GM23338 (cell line): ENCODE measurements around the gene TLE6. TPM values are rescaled to one million over a fixed set of nuclear protein-coding genes. Genes with fewer than 3 reads are reported as not detected.

Source experiments
- ATAC-seq: fragments of 200-7000 bp; cut with Tn5 transposase; 3 replicates; pipeline ENCODE4 v1.9.1; 2020
- DNase-seq: peaks from one replicate; pipeline ENCODE4 v3.0.0-alpha.2; 2015; ENCODE audit warnings: low spot score
- H2AFZ ChIP-seq: fragments of 200-600 bp; sonication (generic); 2 replicates; pipeline ENCODE4 v1.8.0; 2016; ENCODE audit warnings: antibody characterized with exemption, mild to moderate bottlenecking, moderate library complexity
- H3F3A ChIP-seq: fragments of 200-600 bp; sonication (generic); replicated peaks from 2 replicates; pipeline ENCODE4 v1.8.0; 2017; ENCODE audit warnings: antibody characterized with exemption, mixed run types, low read depth
- H3K27ac ChIP-seq: fragments of 200-600 bp; sonication (generic); 2 replicates; pipeline ENCODE4 v1.6.1; 2016; ENCODE audit warnings: low read depth
- H3K27me3 ChIP-seq: fragments of 200-600 bp; sonication (generic); 2 replicates; pipeline ENCODE4 v1.8.0; 2016; ENCODE audit warnings: mild to moderate bottlenecking, mixed run types, moderate library complexity; ENCODE audit not compliant: insufficient read depth
- H3K36me3 ChIP-seq: fragments of 200-600 bp; sonication (generic); 2 replicates; pipeline ENCODE4 v1.8.0; 2016; ENCODE audit warnings: mild to moderate bottlenecking; ENCODE audit not compliant: insufficient read depth
- H3K4me1 ChIP-seq: fragments of 200-600 bp; sonication (generic); 2 replicates; pipeline ENCODE4 v1.8.0; 2016; ENCODE audit warnings: mild to moderate bottlenecking, moderate library complexity; ENCODE audit not compliant: insufficient read depth
- H3K4me2 ChIP-seq: fragments of 200-600 bp; sonication (generic); 2 replicates; pipeline ENCODE4 v1.7.1; 2017; ENCODE audit warnings: mixed run types
- H3K4me3 ChIP-seq: fragments of 200-600 bp; sonication (generic); 2 replicates; pipeline ENCODE4 v1.6.1; 2016; ENCODE audit warnings: mixed run types
- H3K79me2 ChIP-seq: fragments of 200-600 bp; sonication (generic); replicated peaks from 2 replicates; pipeline ENCODE4 v1.8.0; 2017; ENCODE audit warnings: mild to moderate bottlenecking; ENCODE audit not compliant: insufficient read depth
- H3K9me2 ChIP-seq: fragments of 200-600 bp; sonication (generic); 2 replicates; pipeline ENCODE4 v1.8.0; 2017; ENCODE audit not compliant: insufficient read depth
- H4K20me1 ChIP-seq: fragments of 200-600 bp; sonication (generic); replicated peaks from 2 replicates; pipeline ENCODE4 v1.8.0; 2017; ENCODE audit warnings: mild to moderate bottlenecking; ENCODE audit not compliant: insufficient read depth
- H3K27ac Mint-ChIP-seq: 2 replicates; pipeline ENCODE4 v1.8.0; 2020; ENCODE audit warnings: inconsistent platforms, mild to moderate bottlenecking, moderate library complexity, mixed read lengths
- H3K27me3 Mint-ChIP-seq: 3 replicates; pipeline ENCODE4 v1.8.0; 2022; ENCODE audit warnings: low read depth, mild to moderate bottlenecking, moderate library complexity, mixed read lengths, inconsistent platforms; ENCODE audit not compliant: insufficient read depth, poor library complexity
- H3K36me3 Mint-ChIP-seq: 3 replicates; pipeline ENCODE4 v1.8.0; 2021; ENCODE audit warnings: low read depth, mild to moderate bottlenecking, inconsistent platforms, moderate library complexity, mixed read lengths
- H3K4me1 Mint-ChIP-seq: 3 replicates; pipeline ENCODE4 v1.8.0; 2020; ENCODE audit warnings: mild to moderate bottlenecking, inconsistent platforms, mixed read lengths
- H3K4me3 Mint-ChIP-seq: 3 replicates; pipeline ENCODE4 v1.8.0; 2021; ENCODE audit warnings: moderate library complexity, mild to moderate bottlenecking, inconsistent platforms, mixed read lengths
- H3K9me3 Mint-ChIP-seq: 3 replicates; pipeline ENCODE4 v1.8.0; 2020; ENCODE audit warnings: moderate library complexity, mild to moderate bottlenecking, inconsistent platforms, mixed read lengths
- CREB1 ChIP-seq: fragments of 250-450 bp; sonication (Bioruptor Pico); IDR thresholded peaks from 2 replicates; pipeline ENCODE4 v1.5.0; 2020; ENCODE audit warnings: low read depth, mild to moderate bottlenecking, moderate library complexity
- EZH2 ChIP-seq: fragments of 200-600 bp; sonication (generic); IDR thresholded peaks from one replicate; pipeline ENCODE4 v1.8.0; 2017; ENCODE audit warnings: antibody characterized with exemption, mild to moderate bottlenecking, low read depth; ENCODE audit not compliant: unreplicated experiment
- JUNB ChIP-seq: IDR thresholded peaks from one replicate; pipeline ENCODE4 v1.6.1; 2016; ENCODE audit warnings: antibody characterized with exemption; ENCODE audit not compliant: unreplicated experiment
- STAT1 ChIP-seq: IDR thresholded peaks from one replicate; pipeline ENCODE4 v1.6.1; 2016; ENCODE audit warnings: antibody characterized with exemption; ENCODE audit not compliant: unreplicated experiment
- ZNF331 ChIP-seq: fragments of 250-450 bp; sonication (Bioruptor Pico); IDR thresholded peaks from 2 replicates; pipeline ENCODE4 v1.5.0; 2020; ENCODE audit warnings: low read depth, mild to moderate bottlenecking, moderate library complexity
- polyA plus RNA-seq: library from polyadenylated mRNA; unstranded; fragments of >200 nt; fragmentation: Nextera tagmentation; extraction: Ambion mirVana; gene quantifications from 2 replicates; pipeline ENCODE4 v1.2.1, GENCODE V29; 2016
- total RNA-seq: library from RNA; depleted of rRNA; stranded (reverse); fragments of >200 nt; shearing (Covaris generic); gene quantifications from 2 replicates; pipeline ENCODE4 v1.2.3, GENCODE V29; 2014
- TF ChIP-seq, protein P1 (sequence below): IDR thresholded peaks from 2 replicates; pipeline ENCODE4 v1.6.1; 2016; ENCODE audit warnings: antibody characterized with exemption
- TF ChIP-seq, protein P2 (sequence below): IDR thresholded peaks from one replicate; pipeline ENCODE4 v1.6.1; 2018; ENCODE audit warnings: antibody characterized with exemption; ENCODE audit not compliant: unreplicated experiment

TLE6 gene
- total and polyA plus RNA-seq, 2 experiments from 2014 or later = 2.4 TPM

DNA sequence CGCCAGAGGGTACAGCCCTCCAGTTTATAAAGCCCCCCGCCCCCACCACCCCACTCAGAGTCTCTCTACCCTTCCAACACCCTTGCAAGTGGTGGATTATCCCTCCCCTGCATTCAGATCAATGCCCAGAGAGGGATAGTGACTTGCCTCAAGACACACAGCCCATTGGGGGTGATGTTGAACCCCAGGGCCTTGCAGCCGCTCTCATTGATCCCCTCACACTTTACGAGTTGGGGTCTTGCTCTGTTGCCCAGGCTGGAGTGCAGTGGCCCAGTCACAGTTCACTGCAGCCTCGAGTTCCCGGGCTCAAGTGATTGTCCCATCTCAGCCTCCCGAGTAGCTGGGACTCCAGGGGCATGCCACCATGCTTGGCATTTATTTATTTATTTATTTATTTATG is 40.6 kb downstream of the TLE6 start:
- peaks cover 8% of the 10 kb centered on the region; the same call in 2 of the 3 replicates for H3K4me1 Mint-ChIP-seq
- Histone ChIP-seq H3K4me1 (no peaks in the 10 kb centered on the region), H3K36me3 (no peaks in the 10 kb centered on the region), H4K20me1 (no peaks in the 10 kb centered on the region), H3K4me3 (no peak overlapping the region), H2AFZ (no peak overlapping the region), H3K27ac (no peak overlapping the region), H3K9me2 (no peaks in the 10 kb centered on the region), H3K27me3 (no peaks in the 10 kb centered on the region), H3K4me2 (no peak overlapping the region), H3F3A (no peaks in the 10 kb centered on the region), H3K79me2 (no peaks in the 10 kb centered on the region)
- H3K27ac Mint-ChIP-seq = no peak overlapping the region
- ATAC-seq (no peak), DNase-seq (no peak)
- H3K36me3 Mint-ChIP-seq = no peaks in the 10 kb centered on the region
- no peaks in the 10 kb centered on the region for H3K9me3 Mint-ChIP-seq
- TF ChIP-seq, protein P1, sequence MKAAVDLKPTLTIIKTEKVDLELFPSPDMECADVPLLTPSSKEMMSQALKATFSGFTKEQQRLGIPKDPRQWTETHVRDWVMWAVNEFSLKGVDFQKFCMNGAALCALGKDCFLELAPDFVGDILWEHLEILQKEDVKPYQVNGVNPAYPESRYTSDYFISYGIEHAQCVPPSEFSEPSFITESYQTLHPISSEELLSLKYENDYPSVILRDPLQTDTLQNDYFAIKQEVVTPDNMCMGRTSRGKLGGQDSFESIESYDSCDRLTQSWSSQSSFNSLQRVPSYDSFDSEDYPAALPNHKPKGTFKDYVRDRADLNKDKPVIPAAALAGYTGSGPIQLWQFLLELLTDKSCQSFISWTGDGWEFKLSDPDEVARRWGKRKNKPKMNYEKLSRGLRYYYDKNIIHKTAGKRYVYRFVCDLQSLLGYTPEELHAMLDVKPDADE = no peak
- TF ChIP-seq ZNF331 (CRISPR knock-in tag) (no peak), JUNB (no peak)
- no peak overlapping the region for H3K4me3 Mint-ChIP-seq
- H3K27me3 Mint-ChIP-seq = peaks cover 23% of the 10 kb centered on the region

DNA sequence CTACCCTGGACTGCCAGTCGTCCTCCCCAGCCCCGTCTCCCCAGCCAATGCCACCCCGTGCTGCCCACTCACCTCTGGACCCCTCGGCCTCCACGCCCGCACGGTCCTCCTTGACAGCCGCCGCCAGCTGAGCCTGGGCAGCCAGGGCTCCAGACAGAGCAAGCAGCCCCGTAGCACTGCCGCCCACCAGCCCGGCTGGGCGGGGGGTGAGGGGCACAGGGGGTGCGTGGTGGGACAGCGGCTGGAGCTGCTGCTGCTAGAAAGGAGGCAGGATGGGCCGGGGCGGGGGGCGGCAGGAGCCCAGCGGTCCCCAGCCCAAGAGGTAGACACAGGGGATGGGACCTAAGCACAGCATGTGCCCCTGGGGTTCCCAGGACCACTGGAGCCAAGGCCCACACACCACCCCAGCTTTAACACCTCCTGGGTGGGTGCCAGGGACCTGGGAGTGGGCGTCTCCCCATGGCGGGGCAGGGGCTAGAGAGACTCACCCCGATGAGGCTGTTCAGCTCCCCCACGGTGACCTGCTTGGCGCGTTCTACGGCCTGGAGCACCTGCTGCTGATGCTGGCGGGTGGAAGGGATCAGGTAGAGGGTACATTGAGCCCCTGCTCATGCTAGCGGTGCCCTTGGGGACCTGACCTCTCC is 42.0 kb downstream of the TLE6 start:
- Mint-ChIP-seq H3K9me3 (no peaks in the 10 kb centered on the region), H3K4me3 (no peak overlapping the region), H3K27ac (no peak overlapping the region), H3K27me3 (peaks cover 23% of the 10 kb centered on the region), H3K4me1 (peaks cover 6% of the 10 kb centered on the region), H3K36me3 (no peaks in the 10 kb centered on the region)
- no peak for ATAC-seq
- Histone ChIP-seq H3K79me2 (no peaks in the 10 kb centered on the region), H3K27ac (no peak overlapping the region), H3K9me2 (no peaks in the 10 kb centered on the region), H3K27me3 (peaks cover 5% of the 10 kb centered on the region; the same call in 1 of the 2 replicates), H3K4me1 (peaks cover 3% of the 10 kb centered on the region; the same call in 1 of the 2 replicates), H4K20me1 (no peaks in the 10 kb centered on the region), H2AFZ (no peak overlapping the region), H3K36me3 (no peaks in the 10 kb centered on the region), H3K4me2 (no peak overlapping the region), H3K4me3 (no peak overlapping the region), H3F3A (no peaks in the 10 kb centered on the region)
- TF ChIP-seq STAT1 = no peak
- TF ChIP-seq, protein P2, sequence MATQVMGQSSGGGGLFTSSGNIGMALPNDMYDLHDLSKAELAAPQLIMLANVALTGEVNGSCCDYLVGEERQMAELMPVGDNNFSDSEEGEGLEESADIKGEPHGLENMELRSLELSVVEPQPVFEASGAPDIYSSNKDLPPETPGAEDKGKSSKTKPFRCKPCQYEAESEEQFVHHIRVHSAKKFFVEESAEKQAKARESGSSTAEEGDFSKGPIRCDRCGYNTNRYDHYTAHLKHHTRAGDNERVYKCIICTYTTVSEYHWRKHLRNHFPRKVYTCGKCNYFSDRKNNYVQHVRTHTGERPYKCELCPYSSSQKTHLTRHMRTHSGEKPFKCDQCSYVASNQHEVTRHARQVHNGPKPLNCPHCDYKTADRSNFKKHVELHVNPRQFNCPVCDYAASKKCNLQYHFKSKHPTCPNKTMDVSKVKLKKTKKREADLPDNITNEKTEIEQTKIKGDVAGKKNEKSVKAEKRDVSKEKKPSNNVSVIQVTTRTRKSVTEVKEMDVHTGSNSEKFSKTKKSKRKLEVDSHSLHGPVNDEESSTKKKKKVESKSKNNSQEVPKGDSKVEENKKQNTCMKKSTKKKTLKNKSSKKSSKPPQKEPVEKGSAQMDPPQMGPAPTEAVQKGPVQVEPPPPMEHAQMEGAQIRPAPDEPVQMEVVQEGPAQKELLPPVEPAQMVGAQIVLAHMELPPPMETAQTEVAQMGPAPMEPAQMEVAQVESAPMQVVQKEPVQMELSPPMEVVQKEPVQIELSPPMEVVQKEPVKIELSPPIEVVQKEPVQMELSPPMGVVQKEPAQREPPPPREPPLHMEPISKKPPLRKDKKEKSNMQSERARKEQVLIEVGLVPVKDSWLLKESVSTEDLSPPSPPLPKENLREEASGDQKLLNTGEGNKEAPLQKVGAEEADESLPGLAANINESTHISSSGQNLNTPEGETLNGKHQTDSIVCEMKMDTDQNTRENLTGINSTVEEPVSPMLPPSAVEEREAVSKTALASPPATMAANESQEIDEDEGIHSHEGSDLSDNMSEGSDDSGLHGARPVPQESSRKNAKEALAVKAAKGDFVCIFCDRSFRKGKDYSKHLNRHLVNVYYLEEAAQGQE = no peak
- no peak for TF ChIP-seq EZH2
- no peak for TF ChIP-seq CREB1 (CRISPR knock-in tag)
- DNase-seq = no peak
